Measurements from ENCODE around the gene CXorf49.

CXorf49 gene

DNA sequence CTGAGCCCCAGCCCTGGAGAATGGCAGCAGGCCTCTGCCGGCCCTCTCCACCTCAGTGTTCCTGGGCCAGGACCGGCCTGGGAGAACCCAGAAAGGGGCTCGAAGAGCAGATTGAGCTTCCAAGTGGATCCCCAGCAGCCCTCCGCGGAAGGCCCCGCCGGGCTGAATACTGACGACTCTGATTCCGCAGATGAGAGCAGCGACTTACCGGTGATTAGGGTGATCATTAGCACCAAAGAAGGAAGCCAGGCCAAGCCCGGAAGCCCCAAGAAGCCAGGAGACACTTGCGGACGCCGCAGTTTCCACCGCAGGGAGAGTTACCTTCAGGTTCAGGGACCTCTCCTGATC, 49.9 kb downstream of the CXorf49 start:
- no peak for DNase-seq (ENCODE audit: low spot score)
- POLR2A ChIA-PET (ENCODE audit: low non-redundant PET): no interaction called here
- TF ChIP-seq CTCF (conservative IDR thresholded peaks at IDR 0.05; ENCODE audit: low read depth): no peak
- no peak overlapping the region for H3K27ac ChIP-seq
- CTCF ChIA-PET: no interaction called here

GRCh38 chrX:71667328-71668247, 50.5 kb downstream of the CXorf49 start, which contains the start of gene LOC101059915:
TSS of gene LOC101059915 (plus strand) at chrX:71667546.
- no peak within 1 kb of the TSS for H3K27ac ChIP-seq
- no peak for DNase-seq (ENCODE audit: low spot score)
- ChIA-PET CTCF (no interaction called here), POLR2A (ENCODE audit: low non-redundant PET) (interaction anchor here (0.5 kb wide), 1 partner anchor 24 kb away, joined by 4 read pairs; no protein-coding TSS in a partner anchor)
- no peak for TF ChIP-seq CTCF (conservative IDR thresholded peaks at IDR 0.05; ENCODE audit: low read depth)

GRCh38 chrX:71666240-71667223, 51.6 kb downstream of the CXorf49 start:
- DNase-seq (ENCODE audit: low spot score): no peak
- ChIA-PET POLR2A (ENCODE audit: low non-redundant PET) (no interaction called here), CTCF (no interaction called here)
- no peak overlapping the region for H3K27ac ChIP-seq
- TF ChIP-seq CTCF (conservative IDR thresholded peaks at IDR 0.05; ENCODE audit: low read depth): no peak

DNA sequence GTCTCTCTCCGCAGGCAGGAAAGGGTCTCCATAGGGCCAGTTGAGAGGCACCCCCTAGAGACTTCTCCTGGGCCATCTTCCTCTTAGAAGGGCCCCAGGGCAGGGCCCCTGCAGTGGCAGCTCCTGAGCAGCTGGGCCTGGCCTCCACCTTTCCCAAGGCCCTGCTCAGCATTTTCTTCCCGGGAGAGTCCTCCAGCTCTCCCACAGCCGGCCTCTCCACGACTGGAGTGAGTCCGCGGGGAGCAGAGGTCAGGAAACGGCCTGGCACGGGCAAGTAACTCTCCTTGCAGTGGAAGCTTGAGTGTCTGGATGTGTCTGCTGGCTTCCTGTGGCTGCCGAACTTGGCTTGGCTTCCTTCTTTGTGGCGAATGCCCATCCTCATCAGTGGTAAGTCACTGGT, 52.3 kb downstream of the CXorf49 start:
- TF ChIP-seq CTCF (conservative IDR thresholded peaks at IDR 0.05; ENCODE audit: low read depth): no peak
- CTCF ChIA-PET: no interaction called here
- POLR2A ChIA-PET (ENCODE audit: low non-redundant PET): no interaction called here
- no peak overlapping the region for H3K27ac ChIP-seq
- DNase-seq (ENCODE audit: low spot score): no peak

- no peak for DNase-seq (ENCODE audit: low spot score)
- TF ChIP-seq CTCF (conservative IDR thresholded peaks at IDR 0.05; ENCODE audit: low read depth): no peak
- ChIA-PET POLR2A (ENCODE audit: low non-redundant PET) (no interaction called here), CTCF (no interaction called here)
- H3K27ac ChIP-seq: no peak overlapping the region
These were observed 53.1 kb downstream of the CXorf49 start for GRCh38 chrX:71664889-71665491.
